Upper lobe of left lung (tissue), 6 donors: ENCODE measurements around the gene PDE7B. TPM values are rescaled to one million over a fixed set of nuclear protein-coding genes. Genes with fewer than 3 reads are reported as not detected.

Experiments used
- ATAC-seq, 2 donors: fragments of 200-7000 bp; cut with Tn5 transposase; one replicate each; pipeline ENCODE4 v1.9.1; 2022; ENCODE audit warnings: mild to moderate bottlenecking in 2 of 2, moderate library complexity in 2 of 2; ENCODE audit not compliant: low FRiP score in 2 of 2
- DNase-seq, 2 donors: peaks; one replicate each; pipeline ENCODE4 v3.0.0-alpha.2; 2019 to 2020
- H3K27ac ChIP-seq, 4 donors: fragments of 200-600 bp; sonication (generic); one replicate each; pipeline ENCODE4 v1.5.1; 2016 to 2019
- H3K27me3 ChIP-seq, 4 donors: fragments of 200-600 bp; sonication (generic); one replicate each; pipeline ENCODE4 v1.5.1; 2017 to 2019
- H3K36me3 ChIP-seq, 4 donors: fragments of 200-600 bp; sonication (generic); one replicate each; pipeline ENCODE4 v1.5.1; 2016 to 2019
- H3K4me1 ChIP-seq, 4 donors: fragments of 200-600 bp; sonication (generic); one replicate each; pipeline ENCODE4 v1.5.1; 2018 to 2019
- H3K4me3 ChIP-seq, 4 donors: fragments of 200-600 bp; sonication (generic); one replicate each; pipeline ENCODE4 v1.5.1; 2017 to 2019; ENCODE audit warnings: mild to moderate bottlenecking in 2 of 4, moderate library complexity in 1 of 4
- H3K9me3 ChIP-seq, 4 donors: fragments of 200-600 bp; sonication (generic); one replicate each; pipeline ENCODE4 v1.5.1; 2018 to 2019
- CTCF ChIP-seq, 6 experiments: fragments of 450-650 bp in 4 of 6; fragments of 200-600 bp in 2 of 6; sonication (generic) in 2 of 6; IDR thresholded peaks; one replicate each; pipeline ENCODE4 v1.5.1; 2016 to 2019; ENCODE audit warnings: antibody characterized with exemption in 6 of 6
- EP300 ChIP-seq, 4 donors: sonication (generic); formaldehyde crosslinking; IDR thresholded peaks; one replicate each; pipeline ENCODE4 v1.5.1; 2017; ENCODE audit warnings: antibody characterized with exemption in 4 of 4, control low read depth in 2 of 4
- POLR2A ChIP-seq, 4 donors: fragments of 450-650 bp; IDR thresholded peaks; one replicate each; pipeline ENCODE4 v1.5.1; 2016 to 2017; ENCODE audit warnings: antibody characterized with exemption in 4 of 4, mild to moderate bottlenecking in 2 of 4
- POLR2AphosphoS5 ChIP-seq, 2 donors: sonication (generic); formaldehyde crosslinking; IDR thresholded peaks; one replicate each; pipeline ENCODE4 v1.5.1; 2017; ENCODE audit warnings: antibody characterized with exemption in 2 of 2
- WGBS, 2 donors: methylation state at CpG; one replicate each; pipeline ENCODE4 v1.1.5; 2017 to 2018; 5-methylcytosine and 5-hydroxymethylcytosine counted together
- total RNA-seq, 6 donors: library from RNA; depleted of rRNA in 4 of 6; stranded (reverse); fragments of >200 nt in 4 of 6; gene quantifications; one replicate each; pipeline versions ENCODE4 v1.1.0 to v1.2.1, GENCODE V29; 2016 to 2021
- donor health status: DM: no; HTN: no; CAD: no; lungs with moderate emphysema.
- donor health status: DM: no; HTN: yes; CAD: no; lungs with severe emphysema.

Gene PDE7B
- total RNA-seq, 6 donors from 2014 or later: 1.0 to 4.4 (median 2.6) TPM

- no peaks in the 10 kb centered on the region for H3K4me1 ChIP-seq
- H3K27ac ChIP-seq: no peak overlapping the region
- TF ChIP-seq EP300 (IDR thresholded peaks at IDR 0.05): no peak
- TF ChIP-seq CTCF (IDR thresholded peaks at IDR 0.05): no peak
- no peak for TF ChIP-seq POLR2A (IDR thresholded peaks at IDR 0.05)
- TF ChIP-seq POLR2AphosphoS5 (IDR thresholded peaks at IDR 0.05): no peak
- no peaks in the 10 kb centered on the region for H3K9me3 ChIP-seq
- WGBS, 2 donors: 61 to 78% methylated on average over 3 of the region's 3 CpGs
- no peaks in the 10 kb centered on the region for H3K27me3 ChIP-seq
- H3K36me3 ChIP-seq: no peaks in the 10 kb centered on the region
- ATAC-seq (no peak), DNase-seq (no peak)
- H3K4me3 ChIP-seq: no peak overlapping the region
Measured at GRCh38 chr6:135831016-135831415, 20.5 kb upstream of the PDE7B start.

DNA sequence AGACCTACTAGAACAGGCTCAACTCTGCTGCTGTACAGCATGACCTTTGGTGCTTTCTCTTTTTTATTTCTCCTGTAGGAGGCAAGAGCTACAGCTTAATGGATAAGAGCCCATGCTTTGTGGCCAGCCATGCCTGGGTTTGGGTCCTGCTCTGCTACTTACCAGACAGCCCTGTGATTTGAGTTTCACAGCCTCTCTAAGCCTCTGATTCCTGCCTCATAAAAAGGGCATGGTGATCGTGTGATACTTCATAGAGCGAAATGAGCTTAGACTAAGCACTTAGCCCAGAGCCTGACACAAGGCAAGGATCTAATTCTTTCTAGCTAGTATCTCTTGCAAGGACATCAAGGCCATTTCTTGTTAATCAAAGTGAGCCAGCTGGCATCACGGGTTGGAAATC, 19.3 kb upstream of the PDE7B start:
- H3K4me1 ChIP-seq: no peaks in the 10 kb centered on the region
- no peaks in the 10 kb centered on the region for H3K27me3 ChIP-seq
- no peak overlapping the region for H3K4me3 ChIP-seq
- no peaks in the 10 kb centered on the region for H3K36me3 ChIP-seq
- ATAC-seq: no peak
- no peak overlapping the region for H3K27ac ChIP-seq
- no peak for TF ChIP-seq CTCF (IDR thresholded peaks at IDR 0.05)
- TF ChIP-seq EP300 (IDR thresholded peaks at IDR 0.05): no peak
- no peak for TF ChIP-seq POLR2A (IDR thresholded peaks at IDR 0.05)
- TF ChIP-seq POLR2AphosphoS5 (IDR thresholded peaks at IDR 0.05): no peak
- 96% methylated on average over 3 of the region's 3 CpGs for WGBS, 2 donors
- no peaks in the 10 kb centered on the region for H3K9me3 ChIP-seq
- no peak for DNase-seq

GRCh38 chr6:135833771-135834170, 17.7 kb upstream of the PDE7B start:
- no peak overlapping the region for H3K27ac ChIP-seq
- no peaks in the 10 kb centered on the region for H3K4me1 ChIP-seq
- no peak for ATAC-seq
- no peaks in the 10 kb centered on the region for H3K36me3 ChIP-seq
- H3K9me3 ChIP-seq: no peaks in the 10 kb centered on the region
- no peaks in the 10 kb centered on the region for H3K27me3 ChIP-seq
- TF ChIP-seq POLR2A (IDR thresholded peaks at IDR 0.05) (no peak), POLR2AphosphoS5 (IDR thresholded peaks at IDR 0.05) (no peak), CTCF (IDR thresholded peaks at IDR 0.05) (no peak), EP300 (IDR thresholded peaks at IDR 0.05) (no peak)
- 29 to 42% methylated on average over 1 of the region's 1 CpG for WGBS, 2 donors
- DNase-seq: no peak
- H3K4me3 ChIP-seq: no peak overlapping the region

GRCh38 chr6:135837735-135838449, 13.6 kb upstream of the PDE7B start:
- H3K9me3 ChIP-seq: no peaks in the 10 kb centered on the region
- H3K36me3 ChIP-seq: no peaks in the 10 kb centered on the region
- H3K27me3 ChIP-seq: no peaks in the 10 kb centered on the region
- H3K27ac ChIP-seq: no peak overlapping the region
- DNase-seq (no peak), ATAC-seq (no peak)
- WGBS, 2 donors: 90% methylated on average over 5 of the region's 5 CpGs
- H3K4me3 ChIP-seq: no peak overlapping the region
- H3K4me1 ChIP-seq: no peaks in the 10 kb centered on the region
- TF ChIP-seq POLR2A (IDR thresholded peaks at IDR 0.05) (no peak), CTCF (IDR thresholded peaks at IDR 0.05) (no peak), EP300 (IDR thresholded peaks at IDR 0.05) (no peak), POLR2AphosphoS5 (IDR thresholded peaks at IDR 0.05) (no peak)

DNA sequence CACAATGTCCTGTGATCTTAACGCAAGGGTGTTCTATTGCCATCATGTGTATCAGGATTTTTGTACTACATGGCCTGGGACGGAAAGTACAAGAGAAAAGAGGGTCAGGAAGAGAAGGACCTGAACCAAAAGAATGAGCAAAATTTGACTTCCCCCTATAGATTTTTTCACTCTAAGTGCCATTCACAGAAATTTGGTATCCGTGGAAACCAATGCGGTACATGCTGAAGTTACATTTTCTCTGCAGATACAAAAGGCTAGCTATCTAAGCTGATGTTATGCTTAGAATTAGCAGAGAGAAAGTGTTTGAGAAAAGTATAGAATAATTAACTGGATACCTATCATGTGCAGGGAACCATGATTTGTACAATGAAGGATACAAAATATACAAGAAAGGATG, 12.4 kb upstream of the PDE7B start:
- no peak overlapping the region for H3K4me3 ChIP-seq
- ATAC-seq (no peak), DNase-seq (no peak)
- H3K9me3 ChIP-seq: no peaks in the 10 kb centered on the region
- no peak overlapping the region for H3K27ac ChIP-seq
- H3K27me3 ChIP-seq: no peaks in the 10 kb centered on the region
- H3K4me1 ChIP-seq: no peaks in the 10 kb centered on the region
- no peaks in the 10 kb centered on the region for H3K36me3 ChIP-seq
- TF ChIP-seq POLR2A (IDR thresholded peaks at IDR 0.05) (no peak), POLR2AphosphoS5 (IDR thresholded peaks at IDR 0.05) (no peak), EP300 (IDR thresholded peaks at IDR 0.05) (no peak), CTCF (IDR thresholded peaks at IDR 0.05) (no peak)
- WGBS, 2 donors: 97 to 98% methylated on average over 4 of the region's 4 CpGs
